MCF 10A (cell line): ENCODE data around the gene TBC1D8B. TPM values are rescaled to one million over a fixed set of nuclear protein-coding genes. Genes with fewer than 3 reads are reported as not detected.

Experiments
- BruUV-seq: library from RNA; stranded (reverse); fragments of 400-500 nt; replicated peaks from 2 replicates; lab custom pipeline; 2021; lab: Mats Ljungman, UMichigan
- CTCF ChIA-PET: fragments of 300-600 bp; sonication (Branson Sonifier 250); formaldehyde crosslinking; extraction: SDS; loops from one replicate; lab custom pipeline; 2021; ENCODE audit warnings: antibody characterized with exemption, inconsistent platforms; lab: Yijun Ruan, JAX
- POLR2A ChIA-PET: fragments of 300-600, 350-650 bp; sonication (Branson Sonifier 250); formaldehyde crosslinking; extraction: SDS; loops from one replicate; lab custom pipeline; 2020; ENCODE audit warnings: antibody characterized with exemption, inconsistent platforms; lab: Yijun Ruan, JAX
- DNase-seq: peaks from one replicate; pipeline ENCODE4 v3.0.0-alpha.2; 2018; ENCODE audit not compliant: unreplicated experiment
- H3K27ac Mint-ChIP-seq: one replicate; pipeline ENCODE4 v1.8.0; 2022; ENCODE audit warnings: mild to moderate bottlenecking, low read depth, mixed read lengths; ENCODE audit not compliant: unreplicated experiment
- H3K27me3 Mint-ChIP-seq: one replicate; pipeline ENCODE4 v1.8.0; 2022; ENCODE audit warnings: mixed read lengths; ENCODE audit not compliant: insufficient read depth, unreplicated experiment
- H3K36me3 Mint-ChIP-seq: one replicate; pipeline ENCODE4 v1.8.0; 2022; ENCODE audit warnings: mild to moderate bottlenecking, moderate library complexity, mixed read lengths; ENCODE audit not compliant: insufficient read depth, unreplicated experiment
- H3K4me1 Mint-ChIP-seq: one replicate; pipeline ENCODE4 v1.8.0; 2022; ENCODE audit warnings: mixed read lengths; ENCODE audit not compliant: insufficient read depth, unreplicated experiment
- H3K4me3 Mint-ChIP-seq: one replicate; pipeline ENCODE4 v1.8.0; 2022; ENCODE audit warnings: mild to moderate bottlenecking, moderate library complexity, mixed read lengths; ENCODE audit not compliant: unreplicated experiment
- H3K9me3 Mint-ChIP-seq: one replicate; pipeline ENCODE4 v1.8.0; 2022; ENCODE audit warnings: mixed read lengths; ENCODE audit not compliant: unreplicated experiment
- CTCF ChIP-seq: fragments of 200-600 bp; IDR thresholded peaks from one replicate; pipeline ENCODE4 v1.8.0; 2022; ENCODE audit warnings: antibody characterized with exemption, mild to moderate bottlenecking; ENCODE audit not compliant: unreplicated experiment
- intact Hi-C: fragments of 100-400 bp; cut with micrococcal nuclease; formaldehyde crosslinking; loops from 2 replicates; pipeline ENCODE4 v1.14.1; 2022
- total RNA-seq: library from RNA; stranded (reverse); gene quantifications from 2 replicates; pipeline ENCODE4 v1.2.3, GENCODE V29; 2022

The TBC1D8B gene
- total RNA-seq, 1 experiment from 2014 or later: 3.3 TPM

GRCh38 chrX:106917830-106918500, 115.5 kb downstream of the TBC1D8B start:
- H3K36me3 Mint-ChIP-seq: no peaks in the 10 kb centered on the region
- CTCF ChIA-PET: interaction anchor here (0.6 kb wide), 1 partner anchor 739 kb away, joined by 8 read pairs; no protein-coding TSS in a partner anchor
- no peak for TF ChIP-seq CTCF
- peak; percentile 96 for DNase-seq
- H3K27me3 Mint-ChIP-seq: peaks cover 42% of the 10 kb centered on the region
- H3K4me1 Mint-ChIP-seq: peaks cover 18% of the 10 kb centered on the region
- intact Hi-C loops: no loop called here
- H3K4me3 Mint-ChIP-seq: no peak overlapping the region
- no peak overlapping the region for H3K27ac Mint-ChIP-seq
- no peaks in the 10 kb centered on the region for H3K9me3 Mint-ChIP-seq
- BruUV-seq: no TSS peak
- POLR2A ChIA-PET: no interaction called here

- ChIA-PET CTCF (interaction anchor here (0.5 to 1.3 kb wide), 2 partner anchors 25 to 55 kb away, joined by 3 to 4 read pairs; no protein-coding TSS in a partner anchor), POLR2A (no interaction called here)
- H3K27me3 Mint-ChIP-seq: peaks cover 36% of the 10 kb centered on the region
- BruUV-seq: no TSS peak
- no peaks in the 10 kb centered on the region for H3K36me3 Mint-ChIP-seq
- intact Hi-C loops: no loop called here
- TF ChIP-seq CTCF: no peak
- H3K27ac Mint-ChIP-seq: no peak within 1 kb of the TSS
- DNase-seq: no peak
- no peaks in the 10 kb centered on the region for H3K9me3 Mint-ChIP-seq
- peaks cover 18% of the 10 kb centered on the region for H3K4me1 Mint-ChIP-seq
- H3K4me3 Mint-ChIP-seq: no peak within 1 kb of the TSS
Measured at GRCh38 chrX:106919932-106920452, 117.5 kb downstream of the TBC1D8B start, which contains the start of gene CLDN2. Gene CLDN2 (plus strand): TSS chrX:106920402. CDS start chrX:106928229, 7,827 bp downstream.

GRCh38 chrX:106921637-106922036, 119.2 kb downstream of the TBC1D8B start:
- ChIA-PET CTCF (interaction anchor here (0.8 to 1.6 kb wide), 3 partner anchors 23 to 38 kb away, joined by 3 to 6 read pairs (median 4); no protein-coding TSS in a partner anchor), POLR2A (no interaction called here)
- TF ChIP-seq CTCF: no peak
- Mint-ChIP-seq H3K27me3 (peaks cover 19% of the 10 kb centered on the region), H3K4me1 (peaks cover 18% of the 10 kb centered on the region), H3K4me3 (no peak overlapping the region), H3K27ac (no peak overlapping the region), H3K36me3 (no peaks in the 10 kb centered on the region), H3K9me3 (no peaks in the 10 kb centered on the region)
- no TSS peak for BruUV-seq
- no peak for DNase-seq
- intact Hi-C loops: no loop called here

Other genes with a start within 250 kb of the TBC1D8B start
- 2.2 TPM in 2 replicates for gene RADX, start 190.7 kb upstream of the TBC1D8B start, total RNA-seq
- gene RNF128, start 76.0 kb upstream of the TBC1D8B start, total RNA-seq: 0.09 and 0.17 TPM in 2 replicates
- not detected in 2 replicates for gene RIPPLY1, start 100.7 kb downstream of the TBC1D8B start, total RNA-seq
- gene CLDN2, start 117.7 kb downstream of the TBC1D8B start, total RNA-seq: not detected in 2 replicates
- 23.0 and 23.8 TPM in 2 replicates for gene MORC4, start 197.5 kb downstream of the TBC1D8B start, total RNA-seq